RPMI7951 (cell line): ENCODE measurements around the gene PAQR9. TPM values are rescaled to one million over a fixed set of nuclear protein-coding genes. Genes with fewer than 3 reads are reported as not detected.

Experiments
- DNase-seq: peaks from one replicate; pipeline ENCODE4 v3.0.0-alpha.2; 2012; ENCODE audit warnings: low read depth
- total RNA-seq: library from RNA; depleted of rRNA; stranded (reverse); fragments of >200 nt; shearing (Covaris generic); gene quantifications from 2 replicates; pipeline ENCODE4 v1.2.3, GENCODE V29; 2014; rRNA removed

Gene PAQR9
- total RNA-seq, 1 experiment from 2014 or later: not detected

GRCh38 chr3:142916605-142917004 lies 46.9 kb downstream of the PAQR9 start:
- no peak for DNase-seq

DNA sequence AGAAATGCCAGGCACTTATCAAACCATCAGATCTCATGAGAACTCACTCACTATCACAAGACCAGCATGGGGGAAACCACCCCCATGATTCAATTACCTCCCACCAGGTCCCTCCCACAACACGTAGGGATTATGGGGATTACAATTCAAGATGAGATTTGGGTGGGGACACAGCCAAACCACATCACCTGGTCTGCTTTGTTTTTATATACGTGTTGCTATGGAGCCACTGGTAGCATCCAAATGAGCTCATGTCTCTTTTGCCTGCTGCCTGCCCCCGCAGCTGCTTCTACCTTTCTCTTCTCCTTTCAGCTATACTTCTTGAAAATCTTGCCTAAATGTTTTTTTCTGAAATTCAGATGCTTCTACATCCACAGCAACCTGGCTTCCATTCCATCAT lies 47.8 kb downstream of the PAQR9 start:
- DNase-seq: no peak

GRCh38 chr3:142914286-142914811 lies 49.1 kb downstream of the PAQR9 start:
- no peak for DNase-seq

GRCh38 chr3:142913432-142913831 lies 50.0 kb downstream of the PAQR9 start:
- DNase-seq: no peak

- no peak for DNase-seq
Observed at GRCh38 chr3:142912402-142913172, 50.9 kb downstream of the PAQR9 start.

Other genes starting within 250 kb of the PAQR9 start
- gene TRPC1, start 239.6 kb downstream of the PAQR9 start, total RNA-seq: 19.8 and 29.5 TPM in 2 replicates
- gene PCOLCE2, start 74.6 kb downstream of the PAQR9 start, total RNA-seq: 2.1 and 2.8 TPM in 2 replicates
- 64.3 and 84.7 TPM in 2 replicates for gene U2SURP, start 37.9 kb upstream of the PAQR9 start, total RNA-seq
- gene CHST2, start 156.1 kb upstream of the PAQR9 start, total RNA-seq: 15.7 and 20.7 TPM in 2 replicates